HEK293 (cell line): ENCODE results near the gene CCDC141.

Experiments
- CTCF ChIA-PET: fragments of 350-600 bp; formaldehyde crosslinking; extraction: SDS; loops from one replicate; lab custom pipeline; 2021; ENCODE audit warnings: antibody characterized with exemption; lab: Yijun Ruan, JAX
- POLR2A ChIA-PET: fragments of 300-600 bp; formaldehyde crosslinking; extraction: SDS; loops from one replicate; lab custom pipeline; 2020; ENCODE audit warnings: antibody characterized with exemption, inconsistent platforms; lab: Yijun Ruan, JAX
- H3K27ac ChIP-seq: fragments of 200-500 bp; sonication (Bioruptor generic); 2 replicates; pipeline ENCODE4 v1.5.1; 2014; ENCODE audit warnings: low read depth, low read length, control low read depth, inconsistent platforms; ENCODE audit errors: extremely low read depth
- H3K36me3 ChIP-seq, 2 experiments: fragments of 200-500 bp in 1 of 2; sonication (Bioruptor generic) in 1 of 2; 1 replicate in 1 of 2; 2 replicates in 1 of 2; pipeline ENCODE4 v1.5.1; 2014 to 2017; ENCODE audit warnings: inconsistent platforms in 2 of 2, low read length in 2 of 2; ENCODE audit not compliant: control insufficient read depth in 2 of 2, insufficient read depth in 1 of 2
- H3K4me1 ChIP-seq: fragments of 200-500 bp; sonication (Bioruptor generic); 2 replicates; pipeline ENCODE4 v1.5.1; 2014; ENCODE audit warnings: mild to moderate bottlenecking, low read length, inconsistent platforms; ENCODE audit not compliant: control insufficient read depth, insufficient read depth
- H3K4me3 ChIP-seq: 2 replicates; pipeline ENCODE4 v1.5.1; 2011; ENCODE audit warnings: low read depth, mild to moderate bottlenecking, control low read depth, low read length, moderate library complexity
- H3K9me3 ChIP-seq: fragments of 200-500 bp; sonication (Bioruptor generic); 2 replicates; pipeline ENCODE4 v1.5.1; 2014; ENCODE audit warnings: low read depth, low read length, inconsistent platforms; ENCODE audit not compliant: control insufficient read depth, insufficient read depth
- EGR2 ChIP-seq: fragments of 450-650 bp; formaldehyde crosslinking; IDR thresholded peaks from 2 replicates; pipeline ENCODE4 v1.5.1; 2016; ENCODE audit warnings: low read depth, missing biosample characterization, missing genetic modification characterization
- GLI4 ChIP-seq: fragments of 450-650 bp; formaldehyde crosslinking; IDR thresholded peaks from 2 replicates; pipeline ENCODE4 v1.5.1; 2016; ENCODE audit warnings: missing biosample characterization, missing genetic modification characterization
- HOXA7 ChIP-seq: sonication (generic); formaldehyde crosslinking; IDR thresholded peaks from 2 replicates; pipeline ENCODE4 v1.8.1; 2022; ENCODE audit warnings: missing genetic modification reagents, borderline replicate concordance
- OVOL3 ChIP-seq: fragments of 450-650 bp; formaldehyde crosslinking; IDR thresholded peaks from 2 replicates; pipeline ENCODE4 v1.5.1; 2016; ENCODE audit warnings: missing biosample characterization, missing genetic modification characterization
- YY1 ChIP-seq: fragments of 450-650 bp; formaldehyde crosslinking; IDR thresholded peaks from 2 replicates; pipeline ENCODE4 v1.5.1; 2018; ENCODE audit warnings: missing biosample characterization, missing genetic modification characterization
- YY2 ChIP-seq: fragments of 450-650 bp; formaldehyde crosslinking; IDR thresholded peaks from 2 replicates; pipeline ENCODE4 v1.5.1; 2016; ENCODE audit warnings: missing biosample characterization, missing genetic modification characterization
- ZNF112 ChIP-seq: fragments of 450-650 bp; formaldehyde crosslinking; IDR thresholded peaks from 2 replicates; pipeline ENCODE4 v1.5.0; 2017; ENCODE audit warnings: missing biosample characterization, missing genetic modification characterization
- ZNF114 ChIP-seq: fragments of 450-650 bp; formaldehyde crosslinking; IDR thresholded peaks from 2 replicates; pipeline ENCODE4 v1.5.0; 2017; ENCODE audit warnings: missing biosample characterization, missing genetic modification characterization
- ZNF16 ChIP-seq: fragments of 450-650 bp; formaldehyde crosslinking; IDR thresholded peaks from 2 replicates; pipeline ENCODE4 v1.5.1; 2016; ENCODE audit warnings: low read depth, missing biosample characterization, missing genetic modification characterization
- ZNF391 ChIP-seq: fragments of 450-650 bp; formaldehyde crosslinking; IDR thresholded peaks from 2 replicates; pipeline ENCODE4 v1.5.1; 2016; ENCODE audit warnings: low read depth, missing biosample characterization, missing genetic modification characterization, borderline replicate concordance
- ZNF394 ChIP-seq: fragments of 450-650 bp; formaldehyde crosslinking; IDR thresholded peaks from 2 replicates; pipeline ENCODE4 v1.5.1; 2016; ENCODE audit warnings: missing biosample characterization, missing genetic modification characterization, mild to moderate bottlenecking, moderate library complexity, borderline replicate concordance
- ZNF549 ChIP-seq: fragments of 450-650 bp; IDR thresholded peaks from 2 replicates; pipeline ENCODE4 v1.5.1; 2018; ENCODE audit warnings: missing biosample characterization, missing genetic modification characterization, mild to moderate bottlenecking, inconsistent platforms, moderate library complexity
- ZNF600 ChIP-seq: fragments of 450-650 bp; formaldehyde crosslinking; IDR thresholded peaks from 2 replicates; pipeline ENCODE4 v1.5.1; 2016; ENCODE audit warnings: missing biosample characterization, missing genetic modification characterization
- ZNF626 ChIP-seq: fragments of 450-650 bp; sonication (Bioruptor Pico); formaldehyde crosslinking; IDR thresholded peaks from 2 replicates; pipeline ENCODE4 v1.5.1; 2018; ENCODE audit warnings: missing biosample characterization, missing genetic modification characterization, inconsistent platforms
- ZNF670 ChIP-seq: fragments of 450-650 bp; formaldehyde crosslinking; IDR thresholded peaks from 2 replicates; pipeline ENCODE4 v1.5.1; 2016; ENCODE audit warnings: missing biosample characterization, missing genetic modification characterization, low read depth
- ZNF776 ChIP-seq: fragments of 450-650 bp; formaldehyde crosslinking; IDR thresholded peaks from 2 replicates; pipeline ENCODE4 v1.5.0; 2017; ENCODE audit warnings: missing biosample characterization, missing genetic modification characterization, borderline replicate concordance
- ZNF837 ChIP-seq: fragments of 450-650 bp; formaldehyde crosslinking; IDR thresholded peaks from 2 replicates; pipeline ENCODE4 v1.5.1; 2016; ENCODE audit warnings: missing biosample characterization, missing genetic modification characterization
- ZXDB ChIP-seq: fragments of 450-650 bp; formaldehyde crosslinking; IDR thresholded peaks from 2 replicates; pipeline ENCODE4 v1.5.1; 2016; ENCODE audit warnings: missing biosample characterization, missing genetic modification characterization
- TF ChIP-seq, protein P1 (sequence below): fragments of 450-650 bp; formaldehyde crosslinking; IDR thresholded peaks from 2 replicates; pipeline ENCODE4 v1.5.1; 2016; ENCODE audit warnings: missing biosample characterization, missing genetic modification characterization
- TF ChIP-seq, protein P2 (sequence below): fragments of 450-650 bp; formaldehyde crosslinking; IDR thresholded peaks from 2 replicates; pipeline ENCODE4 v1.5.1; 2016; ENCODE audit warnings: missing biosample characterization, missing genetic modification characterization
- TF ChIP-seq, protein P3 (sequence below): fragments of 450-650 bp; formaldehyde crosslinking; IDR thresholded peaks from 2 replicates; pipeline ENCODE4; 2016; ENCODE audit warnings: missing biosample characterization, missing genetic modification characterization
- TF ChIP-seq, protein P4 (sequence below): fragments of 450-650 bp; formaldehyde crosslinking; IDR thresholded peaks from 2 replicates; pipeline ENCODE4 v1.5.1; 2016; ENCODE audit warnings: missing biosample characterization, missing genetic modification characterization
- TF ChIP-seq, protein P5 (sequence below): fragments of 450-650 bp; formaldehyde crosslinking; IDR thresholded peaks from 2 replicates; pipeline ENCODE4 v1.5.1; 2016; ENCODE audit warnings: missing biosample characterization, missing genetic modification characterization

CCDC141 gene

DNA sequence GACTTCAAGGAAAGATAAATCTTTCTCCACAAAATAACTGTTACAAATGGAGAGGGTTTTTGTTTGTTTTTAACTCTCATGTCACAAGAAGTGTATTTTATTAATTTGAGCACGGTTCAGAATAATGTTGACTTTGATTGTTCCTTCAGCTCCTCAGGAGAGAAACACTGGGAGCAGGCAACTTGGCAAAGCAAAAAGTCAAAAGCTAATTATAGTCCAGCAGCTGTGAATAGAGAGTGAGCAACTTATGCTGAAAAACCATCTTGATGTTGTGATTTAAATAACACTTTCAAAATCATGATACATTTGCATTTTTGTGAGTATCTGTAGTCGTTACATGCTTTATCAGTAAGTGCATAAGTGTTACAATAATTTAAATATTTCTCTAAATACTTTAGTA, 205.2 kb downstream of the CCDC141 start:
- no peaks in the 10 kb centered on the region for H3K4me1 ChIP-seq
- no peak overlapping the region for H3K27ac ChIP-seq
- CTCF ChIA-PET = interaction anchor here (0.5 kb wide), 1 partner anchor 36 kb away, joined by 3 read pairs; no protein-coding TSS in a partner anchor
- H3K36me3 ChIP-seq = no peaks in the 10 kb centered on the region
- no peaks in the 10 kb centered on the region for H3K9me3 ChIP-seq
- no peak overlapping the region for H3K4me3 ChIP-seq
- POLR2A ChIA-PET = no interaction called here
- TF ChIP-seq, protein P1, sequence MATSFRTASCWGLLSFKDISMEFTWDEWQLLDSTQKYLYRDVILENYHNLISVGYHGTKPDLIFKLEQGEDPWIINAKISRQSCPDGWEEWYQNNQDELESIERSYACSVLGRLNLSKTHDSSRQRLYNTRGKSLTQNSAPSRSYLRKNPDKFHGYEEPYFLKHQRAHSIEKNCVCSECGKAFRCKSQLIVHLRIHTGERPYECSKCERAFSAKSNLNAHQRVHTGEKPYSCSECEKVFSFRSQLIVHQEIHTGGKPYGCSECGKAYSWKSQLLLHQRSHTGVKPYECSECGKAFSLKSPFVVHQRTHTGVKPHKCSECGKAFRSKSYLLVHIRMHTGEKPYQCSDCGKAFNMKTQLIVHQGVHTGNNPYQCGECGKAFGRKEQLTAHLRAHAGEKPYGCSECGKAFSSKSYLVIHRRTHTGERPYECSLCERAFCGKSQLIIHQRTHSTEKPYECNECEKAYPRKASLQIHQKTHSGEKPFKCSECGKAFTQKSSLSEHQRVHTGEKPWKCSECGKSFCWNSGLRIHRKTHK (tag by site-specific recombination) = no peak
- TF ChIP-seq ZNF16 (tag by site-specific recombination) = no peak
- TF ChIP-seq, protein P2, sequence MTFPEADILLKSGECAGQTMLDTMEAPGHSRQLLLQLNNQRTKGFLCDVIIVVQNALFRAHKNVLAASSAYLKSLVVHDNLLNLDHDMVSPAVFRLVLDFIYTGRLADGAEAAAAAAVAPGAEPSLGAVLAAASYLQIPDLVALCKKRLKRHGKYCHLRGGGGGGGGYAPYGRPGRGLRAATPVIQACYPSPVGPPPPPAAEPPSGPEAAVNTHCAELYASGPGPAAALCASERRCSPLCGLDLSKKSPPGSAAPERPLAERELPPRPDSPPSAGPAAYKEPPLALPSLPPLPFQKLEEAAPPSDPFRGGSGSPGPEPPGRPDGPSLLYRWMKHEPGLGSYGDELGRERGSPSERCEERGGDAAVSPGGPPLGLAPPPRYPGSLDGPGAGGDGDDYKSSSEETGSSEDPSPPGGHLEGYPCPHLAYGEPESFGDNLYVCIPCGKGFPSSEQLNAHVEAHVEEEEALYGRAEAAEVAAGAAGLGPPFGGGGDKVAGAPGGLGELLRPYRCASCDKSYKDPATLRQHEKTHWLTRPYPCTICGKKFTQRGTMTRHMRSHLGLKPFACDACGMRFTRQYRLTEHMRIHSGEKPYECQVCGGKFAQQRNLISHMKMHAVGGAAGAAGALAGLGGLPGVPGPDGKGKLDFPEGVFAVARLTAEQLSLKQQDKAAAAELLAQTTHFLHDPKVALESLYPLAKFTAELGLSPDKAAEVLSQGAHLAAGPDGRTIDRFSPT (tag by site-specific recombination) = no peak
- TF ChIP-seq HOXA7 = no peak
- no peak for TF ChIP-seq GLI4 (tag by site-specific recombination)
- TF ChIP-seq, protein P3, sequence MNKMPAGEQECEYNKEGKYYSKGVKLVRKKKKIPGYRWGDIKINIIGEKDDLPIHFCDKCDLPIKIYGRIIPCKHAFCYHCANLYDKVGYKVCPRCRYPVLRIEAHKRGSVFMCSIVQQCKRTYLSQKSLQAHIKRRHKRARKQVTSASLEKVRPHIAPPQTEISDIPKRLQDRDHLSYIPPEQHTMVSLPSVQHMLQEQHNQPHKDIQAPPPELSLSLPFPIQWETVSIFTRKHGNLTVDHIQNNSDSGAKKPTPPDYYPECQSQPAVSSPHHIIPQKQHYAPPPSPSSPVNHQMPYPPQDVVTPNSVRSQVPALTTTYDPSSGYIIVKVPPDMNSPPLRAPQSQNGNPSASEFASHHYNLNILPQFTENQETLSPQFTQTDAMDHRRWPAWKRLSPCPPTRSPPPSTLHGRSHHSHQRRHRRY (tag by site-specific recombination) = no peak
- no peak for TF ChIP-seq ZNF549 (tag by site-specific recombination)

DNA sequence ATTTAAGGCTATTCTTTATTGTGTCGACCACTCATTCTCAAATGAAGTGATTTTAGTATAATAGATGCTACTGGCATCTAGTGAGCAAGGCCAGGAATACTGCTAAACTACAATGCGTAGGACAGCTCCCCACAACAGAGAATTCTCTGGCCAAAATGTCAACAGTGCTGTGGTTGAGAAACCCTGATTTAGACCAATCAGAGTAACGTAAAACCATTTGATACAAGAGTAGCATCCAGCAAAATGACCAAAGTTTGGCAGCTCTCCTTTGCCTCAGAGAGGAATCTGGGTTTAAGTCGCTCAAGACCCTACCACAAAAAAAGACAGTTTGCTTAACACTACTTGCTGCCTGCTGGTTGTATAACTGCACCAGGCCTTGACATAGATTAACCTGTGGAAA, 205.7 kb downstream of the CCDC141 start:
- H3K36me3 ChIP-seq = no peaks in the 10 kb centered on the region
- POLR2A ChIA-PET = no interaction called here
- H3K9me3 ChIP-seq = no peaks in the 10 kb centered on the region
- H3K4me1 ChIP-seq = no peaks in the 10 kb centered on the region
- TF ChIP-seq ZNF391 (tag by site-specific recombination) (no peak), YY1 (tag by site-specific recombination) (no peak), ZNF670 (tag by site-specific recombination) (no peak)
- CTCF ChIA-PET = no interaction called here
- H3K4me3 ChIP-seq = no peak overlapping the region
- H3K27ac ChIP-seq = no peak overlapping the region

DNA sequence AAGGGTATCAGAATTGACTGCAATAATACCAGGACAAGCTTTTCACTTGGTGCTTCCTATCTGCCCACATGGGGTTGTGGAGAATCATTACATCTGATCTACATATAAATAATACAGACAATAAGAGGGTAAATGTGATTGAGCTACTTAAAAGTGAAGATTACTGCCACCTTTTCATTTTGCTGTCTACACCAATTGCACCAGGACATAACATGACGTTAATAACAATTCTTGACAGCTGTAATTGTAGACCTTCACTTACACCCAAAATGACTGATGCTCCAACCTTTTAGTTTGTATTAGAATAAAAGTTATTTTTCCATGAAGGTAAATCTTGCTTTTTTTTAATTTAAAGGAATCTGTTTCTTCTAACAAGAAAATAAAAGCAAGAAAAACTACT, 206.2 kb downstream of the CCDC141 start:
- Histone ChIP-seq H3K27ac (no peak overlapping the region), H3K36me3 (no peaks in the 10 kb centered on the region), H3K9me3 (no peaks in the 10 kb centered on the region), H3K4me1 (no peaks in the 10 kb centered on the region), H3K4me3 (no peak overlapping the region)
- ChIA-PET CTCF (no interaction called here), POLR2A (no interaction called here)
- no peak for TF ChIP-seq OVOL3 (tag by site-specific recombination)
- TF ChIP-seq YY2 (tag by site-specific recombination) = no peak
- TF ChIP-seq ZNF112 (tag by site-specific recombination) = no peak
- no peak for TF ChIP-seq ZNF837 (tag by site-specific recombination)
- TF ChIP-seq EGR2 (tag by site-specific recombination) = no peak
- TF ChIP-seq, protein P4, sequence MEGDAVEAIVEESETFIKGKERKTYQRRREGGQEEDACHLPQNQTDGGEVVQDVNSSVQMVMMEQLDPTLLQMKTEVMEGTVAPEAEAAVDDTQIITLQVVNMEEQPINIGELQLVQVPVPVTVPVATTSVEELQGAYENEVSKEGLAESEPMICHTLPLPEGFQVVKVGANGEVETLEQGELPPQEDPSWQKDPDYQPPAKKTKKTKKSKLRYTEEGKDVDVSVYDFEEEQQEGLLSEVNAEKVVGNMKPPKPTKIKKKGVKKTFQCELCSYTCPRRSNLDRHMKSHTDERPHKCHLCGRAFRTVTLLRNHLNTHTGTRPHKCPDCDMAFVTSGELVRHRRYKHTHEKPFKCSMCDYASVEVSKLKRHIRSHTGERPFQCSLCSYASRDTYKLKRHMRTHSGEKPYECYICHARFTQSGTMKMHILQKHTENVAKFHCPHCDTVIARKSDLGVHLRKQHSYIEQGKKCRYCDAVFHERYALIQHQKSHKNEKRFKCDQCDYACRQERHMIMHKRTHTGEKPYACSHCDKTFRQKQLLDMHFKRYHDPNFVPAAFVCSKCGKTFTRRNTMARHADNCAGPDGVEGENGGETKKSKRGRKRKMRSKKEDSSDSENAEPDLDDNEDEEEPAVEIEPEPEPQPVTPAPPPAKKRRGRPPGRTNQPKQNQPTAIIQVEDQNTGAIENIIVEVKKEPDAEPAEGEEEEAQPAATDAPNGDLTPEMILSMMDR (tag by site-specific recombination) = no peak
- no peak for TF ChIP-seq ZNF776 (tag by site-specific recombination)
- TF ChIP-seq ZNF394 (tag by site-specific recombination) = no peak
- TF ChIP-seq, protein P5, sequence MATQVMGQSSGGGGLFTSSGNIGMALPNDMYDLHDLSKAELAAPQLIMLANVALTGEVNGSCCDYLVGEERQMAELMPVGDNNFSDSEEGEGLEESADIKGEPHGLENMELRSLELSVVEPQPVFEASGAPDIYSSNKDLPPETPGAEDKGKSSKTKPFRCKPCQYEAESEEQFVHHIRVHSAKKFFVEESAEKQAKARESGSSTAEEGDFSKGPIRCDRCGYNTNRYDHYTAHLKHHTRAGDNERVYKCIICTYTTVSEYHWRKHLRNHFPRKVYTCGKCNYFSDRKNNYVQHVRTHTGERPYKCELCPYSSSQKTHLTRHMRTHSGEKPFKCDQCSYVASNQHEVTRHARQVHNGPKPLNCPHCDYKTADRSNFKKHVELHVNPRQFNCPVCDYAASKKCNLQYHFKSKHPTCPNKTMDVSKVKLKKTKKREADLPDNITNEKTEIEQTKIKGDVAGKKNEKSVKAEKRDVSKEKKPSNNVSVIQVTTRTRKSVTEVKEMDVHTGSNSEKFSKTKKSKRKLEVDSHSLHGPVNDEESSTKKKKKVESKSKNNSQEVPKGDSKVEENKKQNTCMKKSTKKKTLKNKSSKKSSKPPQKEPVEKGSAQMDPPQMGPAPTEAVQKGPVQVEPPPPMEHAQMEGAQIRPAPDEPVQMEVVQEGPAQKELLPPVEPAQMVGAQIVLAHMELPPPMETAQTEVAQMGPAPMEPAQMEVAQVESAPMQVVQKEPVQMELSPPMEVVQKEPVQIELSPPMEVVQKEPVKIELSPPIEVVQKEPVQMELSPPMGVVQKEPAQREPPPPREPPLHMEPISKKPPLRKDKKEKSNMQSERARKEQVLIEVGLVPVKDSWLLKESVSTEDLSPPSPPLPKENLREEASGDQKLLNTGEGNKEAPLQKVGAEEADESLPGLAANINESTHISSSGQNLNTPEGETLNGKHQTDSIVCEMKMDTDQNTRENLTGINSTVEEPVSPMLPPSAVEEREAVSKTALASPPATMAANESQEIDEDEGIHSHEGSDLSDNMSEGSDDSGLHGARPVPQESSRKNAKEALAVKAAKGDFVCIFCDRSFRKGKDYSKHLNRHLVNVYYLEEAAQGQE = no peak
- no peak for TF ChIP-seq ZNF600 (tag by site-specific recombination)
- TF ChIP-seq ZNF626 (tag by site-specific recombination) = no peak
- TF ChIP-seq ZXDB = no peak
- no peak for TF ChIP-seq ZNF114 (tag by site-specific recombination)
